HepG2 (cell line): ENCODE results near the gene BMX. TPM values are rescaled to one million over a fixed set of nuclear protein-coding genes. Genes with fewer than 3 reads are reported as not detected.

Experiments used
- ATAC-seq: fragments of 200-7000 bp; cut with Tn5 transposase; 3 replicates; pipeline ENCODE4 v1.9.1; 2020; ENCODE audit warnings: mild to moderate bottlenecking, moderate library complexity
- BruUV-seq: library from RNA; stranded (reverse); fragments of 400-500 nt; replicated peaks from 2 replicates; lab custom pipeline; 2021; lab: Mats Ljungman, UMichigan
- CTCF ChIA-PET: fragments of 300-600 bp; formaldehyde crosslinking; extraction: SDS; loops from one replicate; lab custom pipeline; 2021; ENCODE audit warnings: low total read pairs, inconsistent platforms, low intra/inter-chr PET ratio; lab: Yijun Ruan, JAX
- POLR2A ChIA-PET: fragments of 350-600 bp; sonication (Branson Sonifier 250); formaldehyde crosslinking; loops from one replicate; lab custom pipeline; 2020; ENCODE audit warnings: antibody characterized with exemption, inconsistent platforms; lab: Yijun Ruan, JAX
- DNase-seq: peaks from one replicate; pipeline ENCODE4 v3.0.0-alpha.2; 2015; ENCODE audit warnings: low spot score
- FAIRE-seq: peaks from 3 replicates; lab custom pipeline; 2011; peaks lifted over from hg19 to GRCh38; lab: Jason Lieb, UNC
- H2AFZ ChIP-seq: one replicate; pipeline ENCODE4 v1.6.1; 2011; ENCODE audit warnings: low read length, inconsistent platforms
- H3K27ac ChIP-seq: fragments of 300-600 bp; 3 replicates; pipeline ENCODE4 v1.8.0; 2011; ENCODE audit warnings: mixed run types, mild to moderate bottlenecking, mixed read lengths, low read length, inconsistent platforms; ENCODE audit not compliant: insufficient read depth; ENCODE audit errors: extremely low read length
- H3K27me3 ChIP-seq, 2 experiments: fragments of 200-600 bp in 1 of 2; 2 replicates in 1 of 2; 3 replicates in 1 of 2; pipeline versions ENCODE4 v1.6.0 to v1.8.0; 2011; ENCODE audit warnings: low read length in 2 of 2, mild to moderate bottlenecking in 2 of 2, moderate library complexity in 2 of 2, inconsistent platforms in 1 of 2; ENCODE audit not compliant: insufficient read depth in 2 of 2, control insufficient read depth in 1 of 2
- H3K36me3 ChIP-seq, 2 experiments: fragments of 200-600 bp in 1 of 2; replicated peaks in 1 of 2; 2 replicates in 1 of 2; 3 replicates in 1 of 2; pipeline versions ENCODE4 v1.5.1 to v1.8.0; 2011; ENCODE audit warnings: low read length in 2 of 2, inconsistent platforms in 1 of 2; ENCODE audit not compliant: insufficient read depth in 2 of 2, control insufficient read depth in 1 of 2
- H3K4me1 ChIP-seq: 2 replicates; pipeline ENCODE4 v1.5.1; 2012; ENCODE audit warnings: low read length, inconsistent platforms; ENCODE audit not compliant: insufficient read depth
- H3K4me2 ChIP-seq: 2 replicates; pipeline ENCODE4 v1.6.0; 2011; ENCODE audit warnings: low read depth, low read length, inconsistent platforms
- H3K4me3 ChIP-seq, 3 experiments: fragments of 200-600 bp in 1 of 3; sonication (generic), shearing (Covaris generic) in 1 of 3; replicated peaks in 1 of 3; 2 replicates each; pipeline ENCODE4 v1.5.1; 2011 to 2016; ENCODE audit warnings: low read length in 3 of 3, inconsistent platforms in 2 of 3, low read depth in 2 of 3, mild to moderate bottlenecking in 2 of 3, control low read depth in 1 of 3, mixed read lengths in 1 of 3; ENCODE audit not compliant: insufficient read depth in 1 of 3
- H3K79me2 ChIP-seq: one replicate; pipeline ENCODE4 v1.6.1; 2011; ENCODE audit warnings: low read length, inconsistent platforms; ENCODE audit not compliant: insufficient read depth
- H3K9ac ChIP-seq: 2 replicates; pipeline ENCODE4 v1.6.0; 2011; ENCODE audit warnings: mild to moderate bottlenecking, low read depth, low read length, inconsistent platforms; ENCODE audit not compliant: insufficient read depth
- H3K9me3 ChIP-seq: 2 replicates; pipeline ENCODE4 v1.5.1; 2012; ENCODE audit warnings: mild to moderate bottlenecking, low read length
- H4K20me1 ChIP-seq: 2 replicates; pipeline ENCODE4 v1.6.0; 2011; ENCODE audit warnings: inconsistent platforms, mild to moderate bottlenecking, low read length, moderate library complexity; ENCODE audit not compliant: insufficient read depth
- BRCA1 ChIP-seq: sonication (generic); formaldehyde crosslinking; IDR thresholded peaks from 2 replicates; pipeline ENCODE4 v1.4.0; 2020; ENCODE audit warnings: missing genetic modification reagents
- EEA1 ChIP-seq: sonication (generic); formaldehyde crosslinking; IDR thresholded peaks from 2 replicates; pipeline ENCODE4 v1.5.1; 2020; ENCODE audit warnings: mild to moderate bottlenecking, missing genetic modification reagents, borderline replicate concordance
- ESRRA ChIP-seq: sonication (generic); formaldehyde crosslinking; IDR thresholded peaks from 2 replicates; pipeline ENCODE4 v1.5.1; 2020; ENCODE audit warnings: mild to moderate bottlenecking, low read depth, missing genetic modification reagents
- FOSL2 ChIP-seq: sonication (generic); formaldehyde crosslinking; IDR thresholded peaks from 2 replicates; pipeline ENCODE4 v1.4.0; 2020; ENCODE audit warnings: missing genetic modification reagents
- FOXO1 ChIP-seq: sonication (generic); formaldehyde crosslinking; IDR thresholded peaks from 2 replicates; pipeline ENCODE4 v1.4.0; 2020; ENCODE audit warnings: missing genetic modification reagents
- KDM1A ChIP-seq: IDR thresholded peaks from 2 replicates; pipeline ENCODE4 v1.6.1; 2016; ENCODE audit warnings: missing compliant biosample characterization
- KLF12 ChIP-seq: sonication (generic); formaldehyde crosslinking; IDR thresholded peaks from 2 replicates; pipeline ENCODE4 v1.4.0; 2020; ENCODE audit warnings: missing genetic modification reagents, borderline replicate concordance
- MTF2 ChIP-seq: sonication (generic); formaldehyde crosslinking; IDR thresholded peaks from 2 replicates; pipeline ENCODE4 v1.5.0; 2020; ENCODE audit warnings: missing genetic modification reagents, borderline replicate concordance
- NFYC ChIP-seq: IDR thresholded peaks from 2 replicates; pipeline ENCODE4 v1.6.1; 2016; ENCODE audit warnings: missing genetic modification reagents, missing compliant biosample characterization
- PCBP2 ChIP-seq: fragments of 200-400 bp; formaldehyde crosslinking; optimal IDR thresholded peaks from 2 replicates; pipeline ENCODE3; 2018; ENCODE audit warnings: low read length, low read depth; ENCODE audit not compliant: poor library complexity, severe bottlenecking
- SALL2 ChIP-seq: sonication (generic); formaldehyde crosslinking; IDR thresholded peaks from 2 replicates; pipeline ENCODE4 v1.8.1; 2023; ENCODE audit warnings: mild to moderate bottlenecking, missing genetic modification reagents, inconsistent platforms
- SP5 ChIP-seq: IDR thresholded peaks from 2 replicates; pipeline ENCODE4 v1.6.1; 2016; ENCODE audit warnings: low read depth, borderline replicate concordance
- STAT5B ChIP-seq: sonication (generic); formaldehyde crosslinking; IDR thresholded peaks from 2 replicates; pipeline ENCODE4 v1.4.0; 2020; ENCODE audit warnings: missing genetic modification reagents
- TAF15 ChIP-seq: fragments of 200-400 bp; formaldehyde crosslinking; IDR thresholded peaks from one replicate; pipeline ENCODE4 v1.6.1; 2018; ENCODE audit warnings: mild to moderate bottlenecking, low read depth, low read length; ENCODE audit not compliant: poor library complexity, severe bottlenecking
- ZBTB4 ChIP-seq: sonication (generic); formaldehyde crosslinking; IDR thresholded peaks from 2 replicates; pipeline ENCODE4 v1.4.0; 2020; ENCODE audit warnings: missing genetic modification reagents, mild to moderate bottlenecking, borderline replicate concordance
- ZNF34 ChIP-seq: sonication (generic); formaldehyde crosslinking; IDR thresholded peaks from 2 replicates; pipeline ENCODE4 v1.4.0; 2020; ENCODE audit warnings: mild to moderate bottlenecking, missing genetic modification reagents, borderline replicate concordance
- ZNF777 ChIP-seq: sonication (generic); formaldehyde crosslinking; IDR thresholded peaks from 2 replicates; pipeline ENCODE4 v1.4.0; 2020; ENCODE audit warnings: missing genetic modification reagents
- ZNF792 ChIP-seq: IDR thresholded peaks from 2 replicates; pipeline ENCODE4 v1.6.1; 2016
- ZNF839 ChIP-seq: sonication (generic); formaldehyde crosslinking; IDR thresholded peaks from 2 replicates; pipeline ENCODE4 v1.4.0; 2020; ENCODE audit warnings: missing genetic modification reagents, mild to moderate bottlenecking, borderline replicate concordance
- WGBS: methylation state at CpG from one replicate; pipeline ENCODE4 v1.1.6; 2017; ENCODE audit warnings: low lambda C conversion rate; 5-methylcytosine and 5-hydroxymethylcytosine counted together
- in situ Hi-C: cut with HindIII; loops from 2 replicates; pipeline ENCODE4 v1.10.0; 2017; ENCODE audit warnings: low pct_unique_long_range_greater_than_20kb; ENCODE audit not compliant: extremely low pct_ligation_motif_present
- intact Hi-C: fragments of 100-400 bp; cut with micrococcal nuclease; formaldehyde crosslinking; loops from one replicate; pipeline ENCODE4 v1.10.0; 2022; ENCODE audit not compliant: unreplicated experiment
- polyA plus RNA-seq, 8 experiments: library from polyadenylated mRNA; depleted of rRNA in 3 of 8; stranded (reverse) in 7 of 8; unstranded in 1 of 8; fragments of >200 nt; fragmentation: Illumina TruSeq in 4 of 8; extraction: Trizol in 4 of 8; gene quantifications; 2 replicates each; pipeline versions ENCODE4 v1.2.1 to v1.2.3, GENCODE V29; 2011 to 2016; ENCODE audit warnings: low read depth in 4 of 8, missing spikeins in 1 of 8, mixed read lengths in 1 of 8; ENCODE audit not compliant: insufficient read depth in 1 of 8
- total RNA-seq, 5 experiments: library from RNA; depleted of rRNA; stranded (reverse); fragments of >200 nt; fragmentation: Illumina TruSeq; extraction: Trizol; gene quantifications; 2 replicates each; pipeline ENCODE4 v1.2.3, GENCODE V29; 2016; ENCODE audit warnings: low read depth in 1 of 5

The BMX gene
- total and polyA plus RNA-seq, 2 of the 13 experiments (the other 11 are each of a cell fraction or from before 2014, with no cell fraction given) = not detected

GRCh38 chrX:15546745-15547144 is 46.1 kb downstream of the BMX start:
- H3K36me3 ChIP-seq = no peaks in the 10 kb centered on the region
- no peak overlapping the region for H3K4me2 ChIP-seq
- ChIA-PET POLR2A (no interaction called here), CTCF (no interaction called here)
- no peak overlapping the region for H2AFZ ChIP-seq
- no peak overlapping the region for H3K27ac ChIP-seq
- FAIRE-seq = no peak
- H3K4me1 ChIP-seq = no peaks in the 10 kb centered on the region
- WGBS = 0% methylated on average over 2 of the region's 5 CpGs
- TF ChIP-seq SP5 (no peak), FOSL2 (CRISPR knock-in tag) (no peak), BRCA1 (CRISPR knock-in tag) (no peak), MTF2 (CRISPR knock-in tag) (no peak), KDM1A (CRISPR knock-in tag) (no peak), FOXO1 (no peak), EEA1 (CRISPR knock-in tag) (no peak), ZNF839 (CRISPR knock-in tag) (no peak), ZBTB4 (no peak), ZNF777 (CRISPR knock-in tag) (no peak), ZNF34 (no peak), STAT5B (CRISPR knock-in tag) (no peak), TAF15 (no peak), ZNF792 (CRISPR knock-in tag) (no peak), SALL2 (no peak), KLF12 (no peak), NFYC (no peak), ESRRA (CRISPR knock-in tag) (no peak), PCBP2 (no peak)
- TF ChIP-seq, all 625 proteins: peak for 0
- ATAC-seq (no peak), DNase-seq (no peak)
- H3K9me3 ChIP-seq = no peaks in the 10 kb centered on the region
- no peaks in the 10 kb centered on the region for H4K20me1 ChIP-seq
- no peak overlapping the region for H3K4me3 ChIP-seq
- in situ Hi-C loops = no loop called here
- H3K79me2 ChIP-seq = no peaks in the 10 kb centered on the region
- no peaks in the 10 kb centered on the region for H3K27me3 ChIP-seq
- no TSS peak for BruUV-seq
- no peak overlapping the region for H3K9ac ChIP-seq
- intact Hi-C loops = no loop called here
